Glutamatergic neuron (in vitro differentiated cells): ENCODE measurements around the gene ZNF419. TPM values are rescaled to one million over a fixed set of nuclear protein-coding genes. Genes with fewer than 3 reads are reported as not detected.

Experiments
- DNase-seq: peaks from one replicate; pipeline ENCODE4 v3.0.0; 2022
- H3K27ac Mint-ChIP-seq: one replicate; pipeline ENCODE4 v1.8.0; 2020; ENCODE audit warnings: mild to moderate bottlenecking, mixed read lengths, inconsistent platforms; ENCODE audit not compliant: unreplicated experiment
- H3K27me3 Mint-ChIP-seq: one replicate; pipeline ENCODE4 v1.8.0; 2020; ENCODE audit warnings: mild to moderate bottlenecking, moderate library complexity, mixed read lengths, inconsistent platforms; ENCODE audit not compliant: unreplicated experiment
- H3K36me3 Mint-ChIP-seq: one replicate; pipeline ENCODE4 v1.8.0; 2020; ENCODE audit warnings: mild to moderate bottlenecking, mixed read lengths, inconsistent platforms; ENCODE audit not compliant: unreplicated experiment
- H3K4me1 Mint-ChIP-seq: one replicate; pipeline ENCODE4 v1.8.0; 2020; ENCODE audit warnings: mild to moderate bottlenecking, low read depth, mixed read lengths, inconsistent platforms; ENCODE audit not compliant: unreplicated experiment
- H3K4me3 Mint-ChIP-seq: one replicate; pipeline ENCODE4 v1.8.0; 2020; ENCODE audit warnings: mild to moderate bottlenecking, mixed read lengths, inconsistent platforms; ENCODE audit not compliant: unreplicated experiment
- H3K9me3 Mint-ChIP-seq: one replicate; pipeline ENCODE4 v1.8.0; 2020; ENCODE audit warnings: mild to moderate bottlenecking, moderate library complexity, mixed read lengths, inconsistent platforms; ENCODE audit not compliant: unreplicated experiment
- total RNA-seq: library from RNA; stranded (reverse); fragmentation: NEBNext Ultra II Directional; extraction: Animal tissue kit (Norgen Biotek cat#: 25700); gene quantifications from one replicate; pipeline ENCODE4 v1.2.1, GENCODE V29; 2021; ENCODE audit not compliant: unreplicated experiment
- TF ChIP-seq, protein P1 (sequence below): fragments of 200-600 bp; sonication (generic); IDR thresholded peaks from one replicate; pipeline ENCODE4 v1.5.0; 2021; ENCODE audit not compliant: partially characterized antibody, unreplicated experiment

Gene ZNF419
- total RNA-seq, 1 donor from 2014 or later, result 17.7 TPM

DNA sequence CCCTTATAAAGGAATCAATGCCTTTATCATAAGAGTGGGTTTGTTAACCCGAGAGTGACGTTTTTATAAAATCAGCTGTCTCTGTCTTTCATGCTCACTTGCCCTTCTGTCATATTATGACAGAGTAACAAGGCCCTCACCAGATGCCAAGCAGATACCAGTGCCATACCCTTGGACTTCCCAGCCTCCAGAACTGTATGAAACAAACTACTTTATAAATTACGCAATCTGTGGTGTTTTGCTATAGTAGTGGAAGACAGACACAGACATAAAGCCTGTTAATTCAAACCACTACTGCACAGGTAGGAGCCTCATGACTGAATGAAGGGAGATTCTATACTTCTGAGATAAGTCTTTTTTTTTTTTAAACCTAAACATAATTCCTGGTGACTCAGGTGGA lies 35.2 kb upstream of the ZNF419 start:
- TF ChIP-seq, protein P1, sequence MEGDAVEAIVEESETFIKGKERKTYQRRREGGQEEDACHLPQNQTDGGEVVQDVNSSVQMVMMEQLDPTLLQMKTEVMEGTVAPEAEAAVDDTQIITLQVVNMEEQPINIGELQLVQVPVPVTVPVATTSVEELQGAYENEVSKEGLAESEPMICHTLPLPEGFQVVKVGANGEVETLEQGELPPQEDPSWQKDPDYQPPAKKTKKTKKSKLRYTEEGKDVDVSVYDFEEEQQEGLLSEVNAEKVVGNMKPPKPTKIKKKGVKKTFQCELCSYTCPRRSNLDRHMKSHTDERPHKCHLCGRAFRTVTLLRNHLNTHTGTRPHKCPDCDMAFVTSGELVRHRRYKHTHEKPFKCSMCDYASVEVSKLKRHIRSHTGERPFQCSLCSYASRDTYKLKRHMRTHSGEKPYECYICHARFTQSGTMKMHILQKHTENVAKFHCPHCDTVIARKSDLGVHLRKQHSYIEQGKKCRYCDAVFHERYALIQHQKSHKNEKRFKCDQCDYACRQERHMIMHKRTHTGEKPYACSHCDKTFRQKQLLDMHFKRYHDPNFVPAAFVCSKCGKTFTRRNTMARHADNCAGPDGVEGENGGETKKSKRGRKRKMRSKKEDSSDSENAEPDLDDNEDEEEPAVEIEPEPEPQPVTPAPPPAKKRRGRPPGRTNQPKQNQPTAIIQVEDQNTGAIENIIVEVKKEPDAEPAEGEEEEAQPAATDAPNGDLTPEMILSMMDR, result no peak
- H3K4me3 Mint-ChIP-seq, result no peak overlapping the region
- H3K27me3 Mint-ChIP-seq, result no peaks in the 10 kb centered on the region
- DNase-seq, result no peak
- H3K9me3 Mint-ChIP-seq, result peaks cover 1% of the 10 kb centered on the region
- peaks cover 5% of the 10 kb centered on the region for H3K36me3 Mint-ChIP-seq
- H3K27ac Mint-ChIP-seq, result no peak overlapping the region
- no peaks in the 10 kb centered on the region for H3K4me1 Mint-ChIP-seq

DNA sequence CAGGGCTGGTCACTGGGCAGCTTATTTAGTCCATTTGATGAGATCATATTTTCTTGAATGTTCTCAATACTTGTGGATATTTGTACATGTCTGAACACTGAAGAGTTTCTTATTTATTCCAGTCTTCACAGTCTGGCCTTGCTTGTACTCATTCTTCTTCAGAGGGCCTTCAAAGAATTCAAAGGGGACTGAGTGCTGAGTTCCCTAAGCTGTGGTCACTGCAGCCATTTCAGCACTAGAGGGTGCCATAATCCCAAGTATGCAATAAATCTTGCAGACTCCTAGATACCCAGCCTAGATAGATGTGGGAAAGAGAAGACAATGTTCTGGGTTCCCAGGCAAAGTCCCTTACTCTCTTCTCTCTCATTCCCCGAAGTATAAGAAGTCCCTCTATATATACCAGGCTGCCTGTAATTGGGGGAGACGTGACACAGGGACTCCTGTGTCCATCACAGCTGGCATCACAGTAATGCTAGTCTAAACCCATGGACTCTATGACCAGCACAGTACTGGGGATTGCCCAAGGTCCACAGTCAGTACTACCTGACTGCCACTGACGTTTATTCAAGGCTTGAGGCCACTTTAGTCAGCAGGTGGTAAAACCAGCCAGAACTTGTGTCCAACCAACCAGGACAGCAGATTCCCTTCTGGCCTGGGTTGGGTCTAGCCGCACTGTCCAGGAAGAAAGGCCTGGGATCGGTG lies 21.7 kb upstream of the ZNF419 start:
- Mint-ChIP-seq H3K36me3 (peaks cover 43% of the 10 kb centered on the region), H3K4me3 (no peak overlapping the region), H3K4me1 (no peaks in the 10 kb centered on the region), H3K27ac (no peak overlapping the region), H3K9me3 (peaks cover 20% of the 10 kb centered on the region), H3K27me3 (no peaks in the 10 kb centered on the region)
- DNase-seq, result peak; percentile 15
- TF ChIP-seq, protein P1, result no peak

DNA sequence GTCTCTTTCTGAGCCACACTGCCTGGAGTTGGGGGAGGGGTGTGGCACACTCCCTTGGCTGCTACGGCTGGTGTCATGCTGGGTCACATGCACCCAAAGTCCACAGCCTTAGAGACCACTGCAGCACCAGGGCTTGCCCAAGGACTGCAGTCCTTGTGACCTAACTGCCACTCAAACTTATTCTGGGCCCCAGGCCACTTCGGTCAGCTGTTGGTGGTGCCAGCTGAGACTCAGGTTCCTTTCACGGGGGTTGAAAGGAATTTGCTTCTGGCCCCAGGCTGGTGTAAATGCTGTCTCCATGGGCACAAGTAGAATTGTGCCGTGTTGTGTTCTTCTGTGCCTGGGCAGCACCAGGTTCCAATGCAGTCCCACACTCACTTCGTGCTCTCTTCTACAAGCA lies 21.1 kb upstream of the ZNF419 start:
- H3K36me3 Mint-ChIP-seq, result peaks cover 48% of the 10 kb centered on the region
- H3K4me1 Mint-ChIP-seq, result no peaks in the 10 kb centered on the region
- DNase-seq, result no peak
- peaks cover 16% of the 10 kb centered on the region for H3K9me3 Mint-ChIP-seq
- no peak overlapping the region for H3K4me3 Mint-ChIP-seq
- no peak overlapping the region for H3K27ac Mint-ChIP-seq
- TF ChIP-seq, protein P1, result no peak
- H3K27me3 Mint-ChIP-seq, result no peaks in the 10 kb centered on the region

DNA sequence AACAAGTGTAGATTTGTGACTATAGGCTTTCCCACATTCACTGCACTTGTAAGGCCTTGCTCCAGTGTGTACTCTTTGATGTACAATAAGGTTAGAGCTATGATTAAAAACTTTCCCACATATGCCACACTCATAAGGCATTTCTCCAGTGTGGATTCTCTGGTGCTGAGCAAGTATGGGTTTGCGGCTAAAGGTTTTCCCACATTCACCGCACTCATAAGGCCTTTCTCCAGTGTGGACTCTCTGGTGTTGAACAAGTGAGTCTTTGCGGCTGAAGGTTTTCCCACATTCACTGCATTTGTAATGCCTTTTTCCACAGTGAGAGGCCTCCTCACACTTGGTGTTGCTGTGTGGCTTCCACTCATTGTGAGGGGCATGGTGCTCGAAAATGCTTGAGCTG lies 13.9 kb upstream of the ZNF419 start:
- no peaks in the 10 kb centered on the region for H3K4me1 Mint-ChIP-seq
- peaks cover 78% of the 10 kb centered on the region for H3K36me3 Mint-ChIP-seq
- no peak overlapping the region for H3K4me3 Mint-ChIP-seq

More for the DNA sequence above, 13.9 kb upstream of the ZNF419 start:
- no peak for DNase-seq
- Mint-ChIP-seq H3K9me3 (peaks cover 49% of the 10 kb centered on the region), H3K27ac (no peak overlapping the region), H3K27me3 (peaks cover 3% of the 10 kb centered on the region)
- TF ChIP-seq, protein P1, result no peak
